Mucosa of descending colon (tissue), 3 donors: Measurements from ENCODE around the gene ANKRD31. TPM values are rescaled to one million over a fixed set of nuclear protein-coding genes. Genes with fewer than 3 reads are reported as not detected.

Experiments
- ATAC-seq: fragments of 200-7000 bp; cut with Tn5 transposase; one replicate; pipeline ENCODE4 v1.9.1; 2020; ENCODE audit warnings: mild to moderate bottlenecking, moderate library complexity
- DNase-seq, 3 donors: peaks; one replicate each; pipeline ENCODE4 v3.0.0-alpha.2; 2020
- H3K36me3 ChIP-seq: fragments of 200-600 bp; one replicate; pipeline ENCODE4 v1.8.0; 2021; ENCODE audit warnings: low read depth, mild to moderate bottlenecking
- H3K4me1 ChIP-seq: fragments of 200-600 bp; one replicate; pipeline ENCODE4 v1.8.0; 2021; ENCODE audit warnings: low read depth, mild to moderate bottlenecking
- H3K4me3 ChIP-seq: fragments of 200-600 bp; one replicate; pipeline ENCODE4 v1.8.0; 2021; ENCODE audit warnings: mild to moderate bottlenecking
- H3K9me3 ChIP-seq: fragments of 200-600 bp; one replicate; pipeline ENCODE4 v1.8.0; 2021; ENCODE audit warnings: mild to moderate bottlenecking
- CTCF ChIP-seq: fragments of 200-600 bp; IDR thresholded peaks from one replicate; pipeline ENCODE4 v1.8.0; 2022; ENCODE audit warnings: antibody characterized with exemption, mild to moderate bottlenecking
- intact Hi-C, 2 donors: fragments of 100-400 bp; cut with DNase I in 1 of 2; cut with micrococcal nuclease in 1 of 2; formaldehyde crosslinking; loops; one replicate each; pipeline versions ENCODE4 v1.11.0 to v1.11.1; 2022; cut with DNase I, micrococcal nuclease
- total RNA-seq, 3 donors: library from RNA; stranded (reverse); fragmentation: NEBNext Ultra II Directional in 2 of 3; extraction: Animal tissue kit (Norgen Biotek cat#: 25700) in 2 of 3; gene quantifications; one replicate each; pipeline versions ENCODE4 v1.2.1 to v1.2.4, GENCODE V29; 2021 to 2023
- donor health status: DM: no; HTN: no; CAD: no; lungs with moderate emphysema.
- donor health status: DM: no; HTN: no; CAD: no.
- donor health status: DM: no; HTN: yes; CAD: no.

ANKRD31 gene
- total RNA-seq, 3 donors from 2014 or later: 0.14 to 0.17 (median 0.16) TPM

GRCh38 chr5:75055727-75056144 is 180.9 kb downstream of the ANKRD31 start:
- Histone ChIP-seq H3K36me3 (no peaks in the 10 kb centered on the region), H3K4me1 (peaks cover 25% of the 10 kb centered on the region), H3K9me3 (no peaks in the 10 kb centered on the region), H3K4me3 (no peak overlapping the region)
- no peak for ATAC-seq
- no peak for DNase-seq
- intact Hi-C loops: no loop called here
- no peak for TF ChIP-seq CTCF

GRCh38 chr5:75054134-75054930 is 182.3 kb downstream of the ANKRD31 start:
- DNase-seq (peak; percentile 39 to 52 (median 44)), ATAC-seq (peak; percentile 4)
- Histone ChIP-seq H3K4me1 (peaks cover 25% of the 10 kb centered on the region), H3K36me3 (no peaks in the 10 kb centered on the region), H3K9me3 (no peaks in the 10 kb centered on the region), H3K4me3 (no peak overlapping the region)
- intact Hi-C loops: no loop called here
- TF ChIP-seq CTCF: no peak

GRCh38 chr5:75053304-75054133 is 183.2 kb downstream of the ANKRD31 start:
- Histone ChIP-seq H3K4me1 (peaks cover 25% of the 10 kb centered on the region), H3K36me3 (no peaks in the 10 kb centered on the region), H3K4me3 (peak overlapping the region; percentile 29), H3K9me3 (no peaks in the 10 kb centered on the region)
- no peak for TF ChIP-seq CTCF
- ATAC-seq (peak; percentile 66), DNase-seq (peak; percentile 62 to 71 (median 69))
- intact Hi-C loops: no loop called here

GRCh38 chr5:75053054-75053303 is 183.7 kb downstream of the ANKRD31 start:
- no peak for TF ChIP-seq CTCF
- peaks cover 25% of the 10 kb centered on the region for H3K4me1 ChIP-seq
- intact Hi-C loops: no loop called here
- H3K9me3 ChIP-seq: no peaks in the 10 kb centered on the region
- no peak for DNase-seq
- peak overlapping the region; percentile 29 for H3K4me3 ChIP-seq
- ATAC-seq: no peak
- H3K36me3 ChIP-seq: no peaks in the 10 kb centered on the region

- peak within 1 kb of the TSS; percentile 29 for H3K4me3 ChIP-seq
- H3K4me1 ChIP-seq: peaks cover 25% of the 10 kb centered on the region
- H3K9me3 ChIP-seq: no peaks in the 10 kb centered on the region
- no peak for TF ChIP-seq CTCF
- peak; percentile 43 to 69 (median 68) for DNase-seq
- no peaks in the 10 kb centered on the region for H3K36me3 ChIP-seq
- peak; percentile 34 for ATAC-seq
- intact Hi-C loops: no loop called here
Measured at GRCh38 chr5:75052192-75053053, 184.3 kb downstream of the ANKRD31 start, which contains the start of gene GCNT4. Gene GCNT4 (minus strand): TSS chr5:75052558. CDS start chr5:75030037, 22,521 bp downstream.
